NCI-H128 (cell line): ENCODE data around the gene DQX1.
"Not testable (repeated sequence)": the region's sequence is repeated elsewhere in the genome, so short reads cannot be mapped to it uniquely, and the experiment has no call there.

Source experiments
- DNase-seq: peaks from one replicate; lab custom pipeline; 2025; ENCODE audit not compliant: unreplicated experiment; lab: John Stamatoyannopoulos, UW

Gene DQX1

GRCh38 chr2:74470742-74471141 is 55.3 kb downstream of the DQX1 start:
- DNase-seq = not testable (repeated sequence)
